MM.1S (cell line): ENCODE data around the gene NRXN3.

Experiments used
- DNase-seq: peaks from one replicate; pipeline ENCODE4 v3.0.0-alpha.2; 2015
- H2AFZ ChIP-seq: fragments of 300-600 bp; sonication (generic); 2 replicates; pipeline ENCODE4 v1.6.0; 2016; ENCODE audit warnings: antibody characterized with exemption, low read length
- H3F3A ChIP-seq: fragments of 300-600 bp; sonication (generic); 2 replicates; pipeline ENCODE4 v1.6.1; 2016; ENCODE audit warnings: mild to moderate bottlenecking, antibody characterized with exemption, low read length, moderate library complexity, mixed read lengths; ENCODE audit not compliant: insufficient read depth
- H3K27ac ChIP-seq: fragments of 300-600 bp; sonication (generic); 2 replicates; pipeline ENCODE4 v1.5.1; 2016; ENCODE audit warnings: mild to moderate bottlenecking, low read length
- H3K27me3 ChIP-seq: fragments of 300-600 bp; sonication (generic); replicated peaks from 2 replicates; pipeline ENCODE4 v1.6.0; 2016; ENCODE audit warnings: low read length; ENCODE audit not compliant: insufficient read depth
- H3K36me3 ChIP-seq: fragments of 300-600 bp; sonication (generic); replicated peaks from 2 replicates; pipeline ENCODE4 v1.6.1; 2016; ENCODE audit warnings: mild to moderate bottlenecking, low read length, mixed read lengths; ENCODE audit not compliant: insufficient read depth
- H3K4me1 ChIP-seq: fragments of 300-600 bp; sonication (generic); 2 replicates; pipeline ENCODE4 v1.6.1; 2016; ENCODE audit warnings: low read length, mixed read lengths
- H3K4me2 ChIP-seq: fragments of 300-600 bp; sonication (generic); 2 replicates; pipeline ENCODE4 v1.6.0; 2016; ENCODE audit warnings: low read depth, low read length
- H3K4me3 ChIP-seq: fragments of 300-600 bp; sonication (generic); 2 replicates; pipeline ENCODE4 v1.5.1; 2016; ENCODE audit warnings: low read length, mixed read lengths
- H3K79me2 ChIP-seq: fragments of 300-600 bp; sonication (generic); 2 replicates; pipeline ENCODE4 v1.6.1; 2016; ENCODE audit warnings: mixed run types, low read length, mixed read lengths
- H3K9ac ChIP-seq: fragments of 300-600 bp; sonication (generic); 2 replicates; pipeline ENCODE4 v1.6.1; 2016; ENCODE audit warnings: low read length, mixed read lengths
- H3K9me2 ChIP-seq: fragments of 300-600 bp; sonication (generic); replicated peaks from 2 replicates; pipeline ENCODE4 v1.6.1; 2016; ENCODE audit warnings: mild to moderate bottlenecking, low read length, mixed read lengths; ENCODE audit not compliant: insufficient read depth
- H3K9me3 ChIP-seq: fragments of 300-600 bp; sonication (generic); replicated peaks from 2 replicates; pipeline ENCODE4 v1.6.1; 2016; ENCODE audit warnings: mild to moderate bottlenecking, low read length, mixed read lengths; ENCODE audit not compliant: insufficient read depth
- H4K20me1 ChIP-seq: fragments of 300-600 bp; sonication (generic); 2 replicates; pipeline ENCODE4 v1.6.1; 2016; ENCODE audit warnings: mild to moderate bottlenecking, low read length, moderate library complexity, mixed read lengths; ENCODE audit not compliant: insufficient read depth
- CTCF ChIP-seq: fragments of 300-600 bp; sonication (generic); IDR thresholded peaks from 2 replicates; pipeline ENCODE4 v1.5.1; 2016; ENCODE audit warnings: antibody characterized with exemption, low read length, mixed read lengths
- EZH2 ChIP-seq: fragments of 300-600 bp; sonication (generic); optimal IDR thresholded peaks from 2 replicates; pipeline ENCODE3; 2017; ENCODE audit warnings: low read depth, mild to moderate bottlenecking, antibody characterized with exemption, low read length, mixed read lengths
- EZH2phosphoT487 ChIP-seq: fragments of 300-600 bp; sonication (generic); IDR thresholded peaks from 2 replicates; pipeline ENCODE4 v1.6.1; 2018; ENCODE audit warnings: antibody characterized with exemption, low read length

NRXN3 gene

GRCh38 chr14:79586416-79586815 is 1416.2 kb downstream of the NRXN3 start:
- Histone ChIP-seq H3K9me2 (no peaks in the 10 kb centered on the region), H3K4me2 (no peak overlapping the region), H3K4me3 (no peak overlapping the region), H3F3A (no peaks in the 10 kb centered on the region), H3K27ac (no peak overlapping the region), H3K9me3 (no peaks in the 10 kb centered on the region), H4K20me1 (no peaks in the 10 kb centered on the region), H3K36me3 (no peaks in the 10 kb centered on the region), H3K79me2 (no peaks in the 10 kb centered on the region), H3K27me3 (no peaks in the 10 kb centered on the region), H3K4me1 (no peaks in the 10 kb centered on the region), H3K9ac (no peak overlapping the region), H2AFZ (no peak overlapping the region)
- TF ChIP-seq EZH2: no peak
- TF ChIP-seq EZH2phosphoT487: no peak
- TF ChIP-seq CTCF: no peak
- DNase-seq: no peak

DNA sequence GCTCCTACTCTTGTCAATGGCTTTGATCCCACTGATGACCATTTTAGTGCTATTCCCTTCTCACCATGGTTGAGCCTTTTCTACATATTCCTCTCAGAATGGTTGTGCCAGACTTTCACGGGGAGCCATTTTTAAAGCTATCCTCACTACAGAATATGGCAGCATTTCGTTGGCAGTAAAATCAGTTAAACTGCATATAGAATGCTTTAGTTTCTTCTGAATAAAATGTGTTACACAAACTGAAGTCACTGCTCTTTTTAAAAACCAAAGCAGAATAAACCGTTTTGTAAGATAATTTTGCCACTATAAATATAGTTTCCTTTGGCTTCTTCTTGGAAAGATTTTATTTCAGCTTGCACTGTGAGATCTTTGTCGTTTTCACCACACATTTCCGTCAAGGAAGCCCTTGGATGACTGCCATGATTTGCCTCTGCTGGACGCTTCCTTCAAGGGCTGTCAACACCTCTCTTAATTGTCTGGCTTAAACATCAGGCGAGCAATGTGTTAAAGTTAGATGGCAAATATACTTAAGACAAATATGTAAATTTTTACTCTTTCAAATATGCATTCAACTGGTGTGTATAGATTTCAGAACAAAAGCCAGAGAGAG is 1416.9 kb downstream of the NRXN3 start:
- Histone ChIP-seq H3K9ac (no peak overlapping the region), H3F3A (no peaks in the 10 kb centered on the region), H3K4me2 (no peak overlapping the region), H3K4me1 (no peaks in the 10 kb centered on the region), H4K20me1 (no peaks in the 10 kb centered on the region), H3K27ac (no peak overlapping the region), H3K9me3 (no peaks in the 10 kb centered on the region), H2AFZ (no peak overlapping the region), H3K79me2 (no peaks in the 10 kb centered on the region), H3K36me3 (no peaks in the 10 kb centered on the region), H3K9me2 (no peaks in the 10 kb centered on the region), H3K27me3 (no peaks in the 10 kb centered on the region), H3K4me3 (no peak overlapping the region)
- no peak for TF ChIP-seq EZH2
- no peak for TF ChIP-seq EZH2phosphoT487
- TF ChIP-seq CTCF: no peak
- DNase-seq: no peak

DNA sequence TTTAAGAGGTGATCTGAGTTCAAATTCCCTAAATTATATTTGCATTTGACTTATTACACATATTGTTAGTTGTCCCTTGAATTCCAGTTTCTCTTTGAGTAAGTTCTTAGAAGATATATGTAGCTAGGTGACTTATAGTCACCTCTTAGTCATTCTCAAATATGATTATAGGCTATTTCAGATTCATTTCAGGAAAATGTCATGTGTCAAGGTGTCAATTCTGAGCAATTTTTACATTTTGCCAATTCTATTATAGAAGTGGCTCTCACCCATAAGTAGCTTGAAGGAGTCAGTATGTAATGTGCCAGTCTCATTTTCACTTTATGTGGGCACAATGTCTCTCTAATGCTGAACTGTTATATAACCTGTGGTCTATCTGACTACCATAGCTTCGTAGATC is 1417.7 kb downstream of the NRXN3 start:
- H2AFZ ChIP-seq: no peak overlapping the region
- H3K9me2 ChIP-seq: no peaks in the 10 kb centered on the region
- H3K4me3 ChIP-seq: no peak overlapping the region
- no peak overlapping the region for H3K9ac ChIP-seq
- H3F3A ChIP-seq: no peaks in the 10 kb centered on the region
- no peaks in the 10 kb centered on the region for H4K20me1 ChIP-seq
- H3K27me3 ChIP-seq: no peaks in the 10 kb centered on the region
- H3K4me1 ChIP-seq: no peaks in the 10 kb centered on the region
- no peaks in the 10 kb centered on the region for H3K9me3 ChIP-seq
- DNase-seq: no peak
- no peaks in the 10 kb centered on the region for H3K79me2 ChIP-seq
- no peak overlapping the region for H3K27ac ChIP-seq
- TF ChIP-seq EZH2phosphoT487 (no peak), CTCF (no peak), EZH2 (no peak)
- no peak overlapping the region for H3K4me2 ChIP-seq
- no peaks in the 10 kb centered on the region for H3K36me3 ChIP-seq
